Lower lobe of right lung (tissue), 2 donors: Measurements from ENCODE around the gene PDX1. TPM values are rescaled to one million over a fixed set of nuclear protein-coding genes. Genes with fewer than 3 reads are reported as not detected.

Source experiments
- ATAC-seq, 2 donors: fragments of 200-7000 bp; cut with Tn5 transposase; one replicate each; pipeline ENCODE4 v1.9.1; 2020 to 2022; ENCODE audit warnings: mild to moderate bottlenecking in 2 of 2, moderate library complexity in 2 of 2
- DNase-seq: peaks from one replicate; pipeline ENCODE4 v3.0.0-alpha.2; 2020
- H3K27ac ChIP-seq: fragments of 200-600 bp; one replicate; pipeline ENCODE4 v1.8.0; 2022
- H3K27me3 ChIP-seq: fragments of 200-600 bp; one replicate; pipeline ENCODE4 v1.8.0; 2022; ENCODE audit warnings: low read depth
- H3K36me3 ChIP-seq: fragments of 200-600 bp; one replicate; pipeline ENCODE4 v1.8.0; 2022; ENCODE audit warnings: mild to moderate bottlenecking
- H3K4me1 ChIP-seq: fragments of 200-600 bp; one replicate; pipeline ENCODE4 v1.8.0; 2022
- H3K4me3 ChIP-seq: fragments of 200-600 bp; one replicate; pipeline ENCODE4 v1.8.0; 2022; ENCODE audit warnings: mild to moderate bottlenecking
- H3K9me3 ChIP-seq: fragments of 200-600 bp; one replicate; pipeline ENCODE4 v1.8.0; 2022
- CTCF ChIP-seq: fragments of 200-600 bp; IDR thresholded peaks from one replicate; pipeline ENCODE4 v1.8.0; 2022; ENCODE audit warnings: antibody characterized with exemption, mild to moderate bottlenecking
- intact Hi-C: fragments of 100-400 bp; cut with DNase I; formaldehyde crosslinking; loops from one replicate; pipeline ENCODE4 v1.11.0; 2022
- total RNA-seq: library from RNA; stranded (reverse); fragmentation: NEBNext Ultra II Directional; extraction: Animal tissue kit (Norgen Biotek cat#: 25700); gene quantifications from one replicate; pipeline ENCODE4 v1.2.1, GENCODE V29; 2021
- donor health status: DM: no; HTN: yes; CAD: no; lungs with severe emphysema.

PDX1 gene
- total RNA-seq, 1 donor from 2014 or later: not detected

- no peak overlapping the region for H3K4me3 ChIP-seq
- TF ChIP-seq CTCF: no peak
- peaks cover 56% of the 10 kb centered on the region for H3K27me3 ChIP-seq
- DNase-seq: no peak
- no peaks in the 10 kb centered on the region for H3K9me3 ChIP-seq
- no peaks in the 10 kb centered on the region for H3K36me3 ChIP-seq
- no peak overlapping the region for H3K27ac ChIP-seq
- ATAC-seq: no peak
- H3K4me1 ChIP-seq: no peaks in the 10 kb centered on the region
- intact Hi-C loops: no loop called here
Measured at GRCh38 chr13:27905650-27906049, 14.2 kb upstream of the PDX1 start.

GRCh38 chr13:27907121-27907787 is 12.5 kb upstream of the PDX1 start:
- no peak for TF ChIP-seq CTCF
- ATAC-seq (no peak), DNase-seq (no peak)
- Histone ChIP-seq H3K9me3 (no peaks in the 10 kb centered on the region), H3K27ac (no peak overlapping the region), H3K4me3 (no peak overlapping the region), H3K36me3 (no peaks in the 10 kb centered on the region), H3K27me3 (peaks cover 61% of the 10 kb centered on the region), H3K4me1 (no peaks in the 10 kb centered on the region)
- intact Hi-C loops: no loop called here

- TF ChIP-seq CTCF: no peak
- H3K4me3 ChIP-seq: no peak overlapping the region
- H3K27me3 ChIP-seq: peaks cover 70% of the 10 kb centered on the region
- H3K36me3 ChIP-seq: no peaks in the 10 kb centered on the region
- DNase-seq (no peak), ATAC-seq (no peak)
- no peaks in the 10 kb centered on the region for H3K9me3 ChIP-seq
- H3K27ac ChIP-seq: no peak overlapping the region
- intact Hi-C loops: no loop called here
- H3K4me1 ChIP-seq: no peaks in the 10 kb centered on the region
Measured at GRCh38 chr13:27909378-27909777, 10.4 kb upstream of the PDX1 start.

- no peak for TF ChIP-seq CTCF
- Histone ChIP-seq H3K9me3 (no peaks in the 10 kb centered on the region), H3K27me3 (peaks cover 86% of the 10 kb centered on the region), H3K4me3 (no peak overlapping the region), H3K27ac (no peak overlapping the region), H3K36me3 (no peaks in the 10 kb centered on the region), H3K4me1 (no peaks in the 10 kb centered on the region)
- ATAC-seq: no peak
- no peak for DNase-seq
- intact Hi-C loops: no loop called here
Measured at GRCh38 chr13:27911521-27911920, 8.3 kb upstream of the PDX1 start.

GRCh38 chr13:27913160-27913559 is 6.6 kb upstream of the PDX1 start:
- DNase-seq (no peak), ATAC-seq (no peak)
- H3K9me3 ChIP-seq: no peaks in the 10 kb centered on the region
- intact Hi-C loops: no loop called here
- H3K4me3 ChIP-seq: no peak overlapping the region
- no peak overlapping the region for H3K27ac ChIP-seq
- H3K4me1 ChIP-seq: peaks cover 10% of the 10 kb centered on the region
- peaks cover 90% of the 10 kb centered on the region for H3K27me3 ChIP-seq
- no peaks in the 10 kb centered on the region for H3K36me3 ChIP-seq
- TF ChIP-seq CTCF: no peak
